Right lobe of liver (tissue), 4 donors: ENCODE measurements around the gene TFCP2L1.

Source experiments
- POLR2A ChIP-seq: fragments of 450-650 bp; IDR thresholded peaks from one replicate; pipeline ENCODE4 v1.6.1; 2017; ENCODE audit warnings: antibody characterized with exemption, mild to moderate bottlenecking
- TF ChIP-seq, protein P1 (sequence below), 4 donors: fragments of 200-600 bp in 3 of 4; fragments of 450-650 bp in 1 of 4; IDR thresholded peaks; one replicate each; pipeline versions ENCODE4 v1.5.1 to v1.8.0; 2016 to 2022; ENCODE audit warnings: antibody characterized with exemption in 4 of 4, mild to moderate bottlenecking in 2 of 4
- donor health status: DM: no; HTN: no; CAD: no.
- donor health status: DM: no; HTN: no; CAD: no.
- donor health status: DM: no; HTN: yes; CAD: no.

DNA sequence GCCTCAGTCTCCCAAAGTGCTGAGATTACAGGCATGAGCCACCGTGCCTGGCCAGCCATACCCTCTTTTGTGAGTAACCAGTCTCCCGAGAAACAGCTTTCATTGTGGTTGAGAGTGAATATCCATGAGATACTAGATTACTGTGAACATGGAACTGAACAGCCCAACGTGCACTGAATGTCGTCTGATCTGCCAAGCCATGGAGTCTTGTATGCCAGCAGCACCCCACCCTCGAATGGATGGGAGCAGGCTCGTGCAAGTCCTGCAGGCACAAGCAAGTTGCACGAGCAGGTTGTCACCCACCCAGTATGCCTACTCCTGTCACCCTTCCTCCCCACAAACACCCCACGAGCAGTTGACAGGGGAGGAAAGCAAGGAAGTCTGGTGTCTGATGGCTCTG is 36.5 kb upstream of the TFCP2L1 start:
- TF ChIP-seq, protein P1, sequence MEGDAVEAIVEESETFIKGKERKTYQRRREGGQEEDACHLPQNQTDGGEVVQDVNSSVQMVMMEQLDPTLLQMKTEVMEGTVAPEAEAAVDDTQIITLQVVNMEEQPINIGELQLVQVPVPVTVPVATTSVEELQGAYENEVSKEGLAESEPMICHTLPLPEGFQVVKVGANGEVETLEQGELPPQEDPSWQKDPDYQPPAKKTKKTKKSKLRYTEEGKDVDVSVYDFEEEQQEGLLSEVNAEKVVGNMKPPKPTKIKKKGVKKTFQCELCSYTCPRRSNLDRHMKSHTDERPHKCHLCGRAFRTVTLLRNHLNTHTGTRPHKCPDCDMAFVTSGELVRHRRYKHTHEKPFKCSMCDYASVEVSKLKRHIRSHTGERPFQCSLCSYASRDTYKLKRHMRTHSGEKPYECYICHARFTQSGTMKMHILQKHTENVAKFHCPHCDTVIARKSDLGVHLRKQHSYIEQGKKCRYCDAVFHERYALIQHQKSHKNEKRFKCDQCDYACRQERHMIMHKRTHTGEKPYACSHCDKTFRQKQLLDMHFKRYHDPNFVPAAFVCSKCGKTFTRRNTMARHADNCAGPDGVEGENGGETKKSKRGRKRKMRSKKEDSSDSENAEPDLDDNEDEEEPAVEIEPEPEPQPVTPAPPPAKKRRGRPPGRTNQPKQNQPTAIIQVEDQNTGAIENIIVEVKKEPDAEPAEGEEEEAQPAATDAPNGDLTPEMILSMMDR (IDR thresholded peaks at IDR 0.05): no peak
- TF ChIP-seq POLR2A: no peak
